KMS-11 (cell line): ENCODE results near the gene EPS8L1.

ENCODE experiments used
- H2AFZ ChIP-seq: fragments of 200-600 bp; sonication (generic); 2 replicates; pipeline ENCODE4 v1.6.1; 2016; ENCODE audit warnings: antibody characterized with exemption, mixed run types, low read depth
- H3K27ac ChIP-seq: fragments of 200-600 bp; sonication (generic); 2 replicates; pipeline ENCODE4 v1.6.1; 2016; ENCODE audit warnings: mild to moderate bottlenecking, mixed run types
- H3K27me3 ChIP-seq: fragments of 200-600 bp; sonication (generic); 2 replicates; pipeline ENCODE4 v1.6.1; 2017; ENCODE audit warnings: mild to moderate bottlenecking, low read depth, mixed run types, moderate library complexity; ENCODE audit not compliant: insufficient read depth
- H3K36me3 ChIP-seq: fragments of 200-600 bp; sonication (generic); 2 replicates; pipeline ENCODE4 v1.6.1; 2017; ENCODE audit warnings: mild to moderate bottlenecking, mixed run types; ENCODE audit not compliant: insufficient read depth
- H3K4me1 ChIP-seq: fragments of 200-600 bp; sonication (generic); 2 replicates; pipeline ENCODE4 v1.6.1; 2016; ENCODE audit warnings: mild to moderate bottlenecking, low read depth, mixed run types; ENCODE audit not compliant: poor library complexity, severe bottlenecking
- H3K4me2 ChIP-seq: fragments of 200-600 bp; sonication (generic); 2 replicates; pipeline ENCODE4 v1.7.0; 2016; ENCODE audit warnings: mild to moderate bottlenecking, mixed run types
- H3K4me3 ChIP-seq: fragments of 200-600 bp; sonication (generic); IDR thresholded peaks from 2 replicates; pipeline ENCODE4 v1.6.1; 2017; ENCODE audit warnings: low read depth, low read length, mixed read lengths; ENCODE audit not compliant: insufficient read depth
- H3K79me2 ChIP-seq: fragments of 200-600 bp; sonication (generic); 2 replicates; pipeline ENCODE4 v1.6.1; 2016; ENCODE audit warnings: low read depth, mixed run types; ENCODE audit not compliant: insufficient read depth
- H3K9ac ChIP-seq: fragments of 200-600 bp; sonication (generic); 2 replicates; pipeline ENCODE4 v1.6.1; 2016; ENCODE audit warnings: mild to moderate bottlenecking, mixed run types
- H4K20me1 ChIP-seq: fragments of 200-600 bp; sonication (generic); 2 replicates; pipeline ENCODE4 v1.6.1; 2016; ENCODE audit warnings: mild to moderate bottlenecking, mixed run types; ENCODE audit not compliant: insufficient read depth
- CTCF ChIP-seq: fragments of 200-600 bp; sonication (generic); conservative IDR thresholded peaks from 2 replicates; pipeline ENCODE4 v1.6.1; 2017; ENCODE audit warnings: low read depth, mild to moderate bottlenecking, antibody characterized with exemption, low read length, moderate library complexity, mixed read lengths

Gene EPS8L1

GRCh38 chr19:55048446-55048845 is 27.2 kb upstream of the EPS8L1 start:
- Histone ChIP-seq H2AFZ (no peak overlapping the region), H3K79me2 (no peaks in the 10 kb centered on the region), H3K9ac (no peak overlapping the region), H3K36me3 (no peaks in the 10 kb centered on the region), H3K27me3 (peaks cover 2% of the 10 kb centered on the region; the same call in 1 of the 2 replicates), H3K4me1 (no peaks in the 10 kb centered on the region), H3K4me3 (no peak overlapping the region), H3K4me2 (no peak overlapping the region), H4K20me1 (no peaks in the 10 kb centered on the region), H3K27ac (no peak overlapping the region)
- no peak for TF ChIP-seq CTCF

GRCh38 chr19:55050749-55051532 is 24.7 kb upstream of the EPS8L1 start:
- no peak overlapping the region for H3K9ac ChIP-seq
- no peak overlapping the region for H3K4me3 ChIP-seq
- no peaks in the 10 kb centered on the region for H4K20me1 ChIP-seq
- no peak overlapping the region for H3K4me2 ChIP-seq
- H3K27ac ChIP-seq = no peak overlapping the region
- H3K4me1 ChIP-seq = no peaks in the 10 kb centered on the region
- peaks cover 2% of the 10 kb centered on the region; the same call in 1 of the 2 replicates for H3K27me3 ChIP-seq
- H2AFZ ChIP-seq = no peak overlapping the region
- H3K36me3 ChIP-seq = no peaks in the 10 kb centered on the region
- no peaks in the 10 kb centered on the region for H3K79me2 ChIP-seq
- TF ChIP-seq CTCF = no peak

GRCh38 chr19:55053735-55054134 is 21.9 kb upstream of the EPS8L1 start:
- H3K27me3 ChIP-seq = peaks cover 2% of the 10 kb centered on the region; the same call in 1 of the 2 replicates
- no peak overlapping the region for H2AFZ ChIP-seq
- no peak overlapping the region for H3K4me2 ChIP-seq
- H3K27ac ChIP-seq = no peak overlapping the region
- no peaks in the 10 kb centered on the region for H3K79me2 ChIP-seq
- no peak for TF ChIP-seq CTCF
- H3K36me3 ChIP-seq = no peaks in the 10 kb centered on the region
- H3K4me3 ChIP-seq = no peak overlapping the region
- no peaks in the 10 kb centered on the region for H4K20me1 ChIP-seq
- H3K4me1 ChIP-seq = no peaks in the 10 kb centered on the region
- H3K9ac ChIP-seq = no peak overlapping the region

- H4K20me1 ChIP-seq = no peaks in the 10 kb centered on the region
- no peaks in the 10 kb centered on the region for H3K36me3 ChIP-seq
- no peaks in the 10 kb centered on the region for H3K4me1 ChIP-seq
- H3K9ac ChIP-seq = no peak overlapping the region
- no peak overlapping the region for H3K4me3 ChIP-seq
- no peaks in the 10 kb centered on the region; the same call in 1 of the 2 replicates for H3K27me3 ChIP-seq
- peaks cover 4% of the 10 kb centered on the region; the same call in 1 of the 2 replicates for H3K79me2 ChIP-seq
- no peak overlapping the region for H2AFZ ChIP-seq
- no peak for TF ChIP-seq CTCF
- no peak overlapping the region for H3K4me2 ChIP-seq
- no peak overlapping the region for H3K27ac ChIP-seq
Measured at GRCh38 chr19:55056827-55057226, 18.8 kb upstream of the EPS8L1 start.
